RWPE1 (cell line): ENCODE results near the gene ELANE.

Experiments
- CTCF ChIA-PET: fragments of 350-600 bp; sonication (Branson Sonifier 250); formaldehyde crosslinking; extraction: SDS; loops from one replicate; lab custom pipeline; 2021; lab: Yijun Ruan, JAX
- POLR2A ChIA-PET: fragments of 400-600 bp; formaldehyde crosslinking; extraction: SDS; loops from one replicate; lab custom pipeline; 2020; ENCODE audit warnings: antibody characterized with exemption; ENCODE audit not compliant: low non-redundant PET; lab: Yijun Ruan, JAX
- DNase-seq: peaks from one replicate; pipeline ENCODE4 v3.0.0; 2012; ENCODE audit warnings: low spot score
- H3K27ac ChIP-seq: fragments of 450-650 bp; 2 replicates; pipeline ENCODE4 v1.5.1; 2017
- CTCF ChIP-seq: fragments of 450-650 bp; conservative IDR thresholded peaks from 2 replicates; pipeline ENCODE4 v1.5.1; 2017; ENCODE audit warnings: low read depth, mild to moderate bottlenecking

The ELANE gene

DNA sequence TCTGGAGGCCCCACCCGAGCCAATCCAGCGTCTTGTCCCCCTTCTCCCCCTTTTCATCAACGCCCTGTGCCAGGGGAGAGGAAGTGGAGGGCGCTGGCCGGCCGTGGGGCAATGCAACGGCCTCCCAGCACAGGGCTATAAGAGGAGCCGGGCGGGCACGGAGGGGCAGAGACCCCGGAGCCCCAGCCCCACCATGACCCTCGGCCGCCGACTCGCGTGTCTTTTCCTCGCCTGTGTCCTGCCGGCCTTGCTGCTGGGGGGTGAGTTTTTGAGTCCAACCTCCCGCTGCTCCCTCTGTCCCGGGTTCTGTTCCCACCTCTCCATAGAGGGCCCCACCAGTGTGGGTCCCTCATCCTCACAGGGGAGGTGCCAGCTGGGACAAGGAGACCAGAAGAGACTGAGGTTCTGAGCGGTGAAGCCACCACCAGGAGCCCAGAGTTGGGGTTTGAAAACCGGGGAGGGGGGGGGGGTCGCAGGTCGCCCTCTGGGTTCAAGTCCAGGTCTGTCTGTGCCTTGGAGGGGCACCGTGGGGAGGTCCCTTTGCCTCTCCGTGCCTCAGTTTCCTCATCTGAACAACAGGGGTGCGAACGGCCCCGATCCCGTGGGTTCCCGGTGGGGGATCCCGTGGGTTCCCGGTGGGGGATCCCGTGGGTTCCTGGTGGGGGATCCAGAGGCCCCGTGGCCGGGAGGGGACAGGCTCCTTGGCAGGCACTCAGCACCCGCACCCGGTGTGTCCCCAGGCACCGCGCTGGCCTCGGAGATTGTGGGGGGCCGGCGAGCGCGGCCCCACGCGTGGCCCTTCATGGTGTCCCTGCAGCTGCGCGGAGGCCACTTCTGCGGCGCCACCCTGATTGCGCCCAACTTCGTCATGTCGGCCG is at the start of gene ELANE:
TSS of gene ELANE (plus strand) at position 168 of the 878 bp plus-strand sequence. CDS start at position 194, 26 bp downstream.
- TF ChIP-seq CTCF, result no peak
- ChIA-PET CTCF (no interaction called here), POLR2A (no interaction called here)
- H3K27ac ChIP-seq, result peak within 1 kb of the TSS; percentile 95
- DNase-seq, result no peak

- peak overlapping the region; percentile 99 for H3K27ac ChIP-seq
- no peak for DNase-seq
- ChIA-PET POLR2A (interaction anchor here (0.6 kb wide), 1 partner anchor 16 kb away, joined by 11 read pairs; no protein-coding TSS in a partner anchor), CTCF (interaction anchor here (0.6 to 0.9 kb wide), 2 partner anchors 18 to 199 kb away, joined by 3 to 4 read pairs; no protein-coding TSS in a partner anchor)
- no peak for TF ChIP-seq CTCF
Measured at GRCh38 chr19:802498-803098, 49.5 kb upstream of the ELANE start.

- H3K27ac ChIP-seq, result peak overlapping the region; percentile 99
- POLR2A ChIA-PET, result interaction anchor here (0.6 kb wide), 1 partner anchor 17 kb away, joined by 11 read pairs; no protein-coding TSS in a partner anchor
- CTCF ChIA-PET, result interaction anchor here (0.6 to 0.9 kb wide), 3 partner anchors 17 to 198 kb away, joined by 3 to 4 read pairs (median 4); no protein-coding TSS in a partner anchor
- no peak for DNase-seq
- no peak for TF ChIP-seq CTCF
Measured at GRCh38 chr19:803099-803561, 49.0 kb upstream of the ELANE start.

GRCh38 chr19:803686-804418 is 48.3 kb upstream of the ELANE start:
- H3K27ac ChIP-seq, result peak overlapping the region; percentile 99
- ChIA-PET CTCF (interaction anchor here (0.6 to 1.0 kb wide), 3 partner anchors 22 to 197 kb away, joined by 3 to 4 read pairs (median 3); no protein-coding TSS in a partner anchor), POLR2A (no interaction called here)
- no peak for TF ChIP-seq CTCF
- no peak for DNase-seq

GRCh38 chr19:804419-805165 is 47.5 kb upstream of the ELANE start:
- peak overlapping the region; percentile 99 for H3K27ac ChIP-seq
- no peak for DNase-seq
- no peak for TF ChIP-seq CTCF
- CTCF ChIA-PET, result interaction anchor here (1.0 kb wide), 1 partner anchor 78 kb away, joined by 3 read pairs; no protein-coding TSS in a partner anchor
- POLR2A ChIA-PET, result no interaction called here
